GM12891 (cell line): ENCODE results near the gene THSD8.
A peak's percentile ranks its signal among the peaks of the same experiment; 100 is the strongest.

ENCODE experiments used
- DNase-seq: peaks from one replicate; pipeline ENCODE4 v3.0.0; 2011; ENCODE audit warnings: low spot score; ENCODE audit not compliant: insufficient read length
- FAIRE-seq: peaks from 2 replicates; lab custom pipeline; 2011; peaks lifted over from hg19 to GRCh38; lab: Jason Lieb, UNC
- PAX5 ChIP-seq: IDR thresholded peaks from 2 replicates; pipeline ENCODE4 v1.6.1; 2011; ENCODE audit warnings: low read length, moderate library complexity, mild to moderate bottlenecking; ENCODE audit not compliant: insufficient read depth, severe bottlenecking
- POLR2A ChIP-seq: IDR thresholded peaks from 2 replicates; pipeline ENCODE4 v1.6.1; 2011; ENCODE audit warnings: low read depth, low read length, control low read depth
- POLR2AphosphoS5 ChIP-seq: IDR thresholded peaks from 2 replicates; pipeline ENCODE4 v1.6.1; 2011; ENCODE audit warnings: low read depth, low read length, control low read depth
- POU2F2 ChIP-seq: IDR thresholded peaks from 2 replicates; pipeline ENCODE4 v1.6.1; 2011; ENCODE audit warnings: low read depth, mild to moderate bottlenecking, control low read depth, low read length, moderate library complexity
- SPI1 ChIP-seq: IDR thresholded peaks from 2 replicates; pipeline ENCODE4 v1.6.1; 2011; ENCODE audit warnings: low read depth, low read length, control low read depth
- TAF1 ChIP-seq: IDR thresholded peaks from 2 replicates; pipeline ENCODE4 v1.6.1; 2011; ENCODE audit warnings: low read depth, low read length, control low read depth

The THSD8 gene

GRCh38 chr19:12786141-12786870 is 15.6 kb upstream of the THSD8 start:
- TF ChIP-seq POLR2AphosphoS5 (no peak), SPI1 (0 out of 2 replicates have a peak, but pooled peaks have one; percentile 2), POU2F2 (no peak), POLR2A (no peak), PAX5 (no peak), TAF1 (no peak)
- no peak for FAIRE-seq
- DNase-seq = no peak

GRCh38 chr19:12786952-12787351 is 14.9 kb upstream of the THSD8 start:
- TF ChIP-seq POLR2A = no peak
- no peak for TF ChIP-seq POU2F2
- TF ChIP-seq PAX5 = no peak
- no peak for TF ChIP-seq SPI1
- TF ChIP-seq POLR2AphosphoS5 = no peak
- TF ChIP-seq TAF1 = no peak
- FAIRE-seq (no peak), DNase-seq (no peak)

- DNase-seq = no peak
- TF ChIP-seq POLR2A (no peak), SPI1 (no peak), POLR2AphosphoS5 (no peak), POU2F2 (no peak), PAX5 (no peak), TAF1 (no peak)
- no peak for FAIRE-seq
Measured at GRCh38 chr19:12787458-12787857, 14.4 kb upstream of the THSD8 start.

- no peak for FAIRE-seq
- TF ChIP-seq POLR2A (peak; percentile 7; the same call in 1 of the 2 replicates), PAX5 (no peak)
- DNase-seq = no peak
Measured at GRCh38 chr19:12788042-12788681, 13.7 kb upstream of the THSD8 start.

- DNase-seq (no peak), FAIRE-seq (peak; percentile 58)
- TF ChIP-seq POLR2AphosphoS5 (peak; percentile 65; the same call in 1 of the 2 replicates), SPI1 (peak; percentile 42; the same call in 1 of the 2 replicates), PAX5 (peak; percentile 6), POLR2A (peak; percentile 9; the same call in 1 of the 2 replicates), TAF1 (peak; percentile 36; the same call in 1 of the 2 replicates), POU2F2 (peak; percentile 78)
Measured at GRCh38 chr19:12788682-12789097, 13.2 kb upstream of the THSD8 start.

- FAIRE-seq (no peak), DNase-seq (no peak)
- no peak for TF ChIP-seq SPI1
- TF ChIP-seq TAF1 = 0 out of 2 replicates have a peak, but pooled peaks have one; percentile 9
Measured at GRCh38 chr19:12789098-12789903, 12.6 kb upstream of the THSD8 start.

- DNase-seq (peak; percentile 89), FAIRE-seq (peak; percentile 80)
- peak; percentile 30 for TF ChIP-seq PAX5
- TF ChIP-seq POU2F2 = 0 out of 2 replicates have a peak, but pooled peaks have one; percentile 21
- no peak for TF ChIP-seq POLR2A
- peak; percentile 32; the same call in 1 of the 2 replicates for TF ChIP-seq SPI1
- TF ChIP-seq POLR2AphosphoS5 = peak; percentile 64; the same call in 1 of the 2 replicates
- TF ChIP-seq TAF1 = peak; percentile 50
Measured at GRCh38 chr19:12789904-12790619, 11.8 kb upstream of the THSD8 start.

- no peak for DNase-seq
- TF ChIP-seq POLR2AphosphoS5 = no peak
- no peak for TF ChIP-seq POLR2A
- TF ChIP-seq POU2F2 = no peak
- no peak for TF ChIP-seq SPI1
- no peak for TF ChIP-seq TAF1
- TF ChIP-seq PAX5 = no peak
Measured at GRCh38 chr19:12790628-12791344, 11.1 kb upstream of the THSD8 start.

More at GRCh38 chr19:12790628-12791344, 11.1 kb upstream of the THSD8 start:
- FAIRE-seq = no peak
